ENCODE data around the gene SPOCK2.
A peak's percentile ranks its signal among the peaks of the same experiment; 100 is the strongest.

SPOCK2 gene

DNA sequence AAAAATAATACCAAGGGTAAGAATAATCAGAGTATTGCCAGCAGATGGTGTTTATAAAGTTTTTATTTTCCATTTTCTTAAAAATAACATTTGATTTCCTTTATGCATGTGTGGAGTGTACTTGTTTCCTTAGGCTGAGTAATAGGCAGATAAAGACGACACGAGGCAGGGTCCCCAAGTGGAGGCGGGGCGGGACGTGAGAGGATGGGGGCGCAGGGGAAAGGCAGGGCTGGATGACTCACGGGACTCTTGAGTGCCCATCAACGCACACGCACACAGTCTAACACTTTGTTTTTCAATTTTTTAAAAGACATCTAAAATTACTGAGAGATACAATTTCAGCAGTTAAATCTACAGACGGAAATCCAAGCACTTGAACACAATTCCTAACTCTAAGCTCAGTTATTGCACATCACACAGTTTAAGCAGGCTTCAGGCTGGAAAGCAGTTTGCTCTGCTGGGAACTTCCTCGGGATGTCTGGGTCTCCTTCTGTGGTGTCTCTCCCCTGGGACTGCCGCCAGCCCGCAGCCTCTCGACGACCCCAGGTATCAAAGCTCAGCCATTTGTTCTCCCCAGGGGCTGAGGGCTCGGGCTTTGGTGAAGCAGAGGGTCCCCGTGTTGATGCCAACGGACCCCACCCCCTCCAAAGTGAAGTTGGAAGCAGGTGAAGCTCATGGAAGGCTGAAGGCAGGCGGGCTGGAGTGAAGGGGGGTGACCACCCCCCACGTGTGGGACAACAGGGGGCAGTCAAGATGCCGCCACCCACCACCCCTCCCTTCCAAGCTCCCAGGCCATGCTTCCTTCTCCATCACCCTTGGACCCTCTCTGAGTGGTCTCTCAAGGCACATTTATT, 29.1 kb downstream of the SPOCK2 start:
- DNase-seq, result peak in 1 of 58 donors; percentile 12

DNA sequence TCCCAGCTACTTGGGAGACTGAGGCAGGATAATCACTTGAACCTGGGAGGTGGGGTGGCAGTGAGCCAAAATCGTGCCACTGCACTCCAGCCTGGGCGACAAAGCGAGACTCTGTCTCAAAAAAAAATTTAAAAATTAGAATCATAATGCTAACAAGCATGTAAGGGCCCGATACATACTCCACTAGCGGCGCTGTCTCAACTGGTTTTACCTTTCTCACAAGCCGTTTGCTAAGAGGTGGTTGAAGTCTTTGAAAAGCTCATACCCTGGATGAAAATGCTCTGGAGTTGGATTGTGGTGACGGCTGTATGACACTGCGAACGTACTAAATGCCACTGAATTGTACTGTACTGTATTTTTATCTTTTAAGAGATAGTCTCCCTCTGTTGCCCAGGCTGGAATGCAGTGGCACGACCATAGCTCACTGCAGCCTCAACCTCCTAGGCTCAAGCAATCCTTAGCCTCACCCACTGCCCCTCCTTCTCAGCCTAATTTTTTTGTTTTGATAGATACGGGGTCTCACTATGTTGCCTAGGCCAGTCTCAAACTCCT, 29.9 kb downstream of the SPOCK2 start:
- no peak for DNase-seq

DNA sequence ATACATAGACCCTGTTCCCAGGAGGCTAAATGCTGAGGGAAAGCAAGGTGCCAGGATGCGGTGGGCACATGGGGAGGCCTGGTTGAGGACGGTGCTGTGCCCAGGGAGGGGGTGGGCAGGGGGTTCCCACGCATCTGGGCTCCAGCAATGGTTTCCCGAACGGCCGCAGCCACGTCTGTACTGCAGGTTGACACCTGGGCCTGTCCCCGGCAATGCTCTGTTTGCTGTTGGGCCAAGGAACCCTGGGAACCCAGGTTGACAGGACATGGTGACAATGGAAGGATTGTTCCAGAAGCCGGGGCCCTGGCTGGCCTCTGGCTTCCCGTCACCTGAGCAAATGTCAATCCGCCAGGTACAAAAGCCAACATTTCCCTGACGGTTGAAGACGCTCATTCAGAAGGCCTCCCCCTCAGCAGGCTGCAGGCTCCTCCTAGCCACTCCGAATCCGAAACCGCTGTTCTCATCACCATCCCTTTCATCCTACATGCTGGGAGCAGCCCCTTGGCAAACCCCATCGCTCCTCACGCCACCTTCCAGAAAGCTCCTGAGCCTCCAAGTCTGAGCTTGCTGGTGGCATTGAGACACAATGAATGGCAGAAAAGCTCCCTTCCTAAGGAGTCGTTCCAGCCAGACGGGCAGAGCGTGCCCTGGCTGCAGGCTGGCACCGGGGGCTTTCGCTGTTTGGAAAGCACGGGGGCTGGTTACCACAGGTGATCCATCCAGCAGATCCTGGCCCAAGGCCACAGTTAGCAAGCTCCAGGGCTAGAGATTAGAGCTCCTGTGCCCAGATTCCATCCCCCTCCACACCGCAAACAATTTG, 31.2 kb downstream of the SPOCK2 start:
- peak in 2 of 58 donors; percentile 6 to 16 for DNase-seq

DNA sequence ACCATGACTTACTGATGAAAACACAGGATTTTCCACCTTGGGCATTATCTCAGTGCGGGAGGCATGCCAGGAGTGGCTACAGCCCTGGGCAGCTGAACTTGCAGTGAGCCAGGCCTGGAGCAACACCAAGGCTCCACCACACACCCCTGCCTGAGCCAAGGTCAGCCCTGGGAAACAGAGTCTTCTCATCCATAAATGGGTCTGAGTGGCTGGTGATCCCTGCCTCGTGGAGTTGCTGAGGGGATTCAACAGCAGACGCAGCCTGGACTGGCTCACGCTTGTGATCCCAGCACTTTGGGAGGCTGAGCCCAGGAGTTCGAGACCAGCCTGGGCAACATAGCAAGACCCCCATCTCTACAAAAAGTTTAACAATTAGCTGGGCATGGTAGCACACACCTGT, 32.2 kb downstream of the SPOCK2 start:
- DNase-seq, result no peak

GRCh38 chr10:72053690-72054089, 34.7 kb downstream of the SPOCK2 start:
- no peak for DNase-seq

GRCh38 chr10:72050873-72051272, 37.5 kb downstream of the SPOCK2 start:
- DNase-seq, result no peak

- DNase-seq, result no peak
Measured at GRCh38 chr10:72049969-72050781, 38.2 kb downstream of the SPOCK2 start.

- DNase-seq, result no peak
Measured at GRCh38 chr10:72049472-72049871, 38.9 kb downstream of the SPOCK2 start.

DNA sequence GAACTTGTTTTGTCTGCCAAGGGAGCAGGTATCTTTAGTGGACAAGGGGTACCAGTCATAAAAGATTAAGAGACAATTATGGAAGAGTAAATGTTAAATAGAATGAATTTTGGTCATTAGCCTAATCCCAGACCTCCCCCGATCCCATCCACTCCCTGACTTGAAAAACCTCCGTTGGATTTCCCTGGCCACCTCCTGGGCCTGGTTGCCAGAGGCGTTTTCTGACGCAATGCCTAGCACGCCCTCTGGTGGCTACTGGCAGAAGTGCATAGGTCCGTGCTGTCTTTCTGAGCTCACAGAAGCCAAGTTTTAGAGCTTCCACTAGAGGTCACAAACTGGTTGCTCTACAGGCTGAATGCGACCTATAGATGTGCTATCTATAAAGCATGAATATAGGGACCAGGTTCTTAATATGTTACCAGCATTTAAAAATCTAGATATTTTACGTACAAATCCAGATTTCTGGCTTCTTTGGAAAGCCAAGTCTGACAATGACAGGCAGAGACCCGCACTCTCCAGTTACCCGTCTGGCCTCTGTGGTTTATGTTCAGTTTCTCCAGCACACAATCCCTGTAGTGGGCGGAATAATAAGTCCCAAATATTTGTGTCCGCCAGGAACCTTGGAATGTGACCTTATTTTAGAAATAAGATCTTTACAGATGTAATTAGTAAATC, 39.8 kb downstream of the SPOCK2 start:
- peak in 57 of 58 donors; percentile 32 to 98 (median 87) for DNase-seq

- no peak for DNase-seq
Measured at GRCh38 chr10:72045586-72045985, 42.8 kb downstream of the SPOCK2 start.

GRCh38 chr10:72044417-72045041, 43.8 kb downstream of the SPOCK2 start:
- peak in 57 of 58 donors; percentile 24 to 98 (median 84) for DNase-seq

- DNase-seq, result no peak
Measured at GRCh38 chr10:72043016-72043834, 45.1 kb downstream of the SPOCK2 start.

GRCh38 chr10:72041491-72041890, 46.9 kb downstream of the SPOCK2 start:
- no peak for DNase-seq

DNA sequence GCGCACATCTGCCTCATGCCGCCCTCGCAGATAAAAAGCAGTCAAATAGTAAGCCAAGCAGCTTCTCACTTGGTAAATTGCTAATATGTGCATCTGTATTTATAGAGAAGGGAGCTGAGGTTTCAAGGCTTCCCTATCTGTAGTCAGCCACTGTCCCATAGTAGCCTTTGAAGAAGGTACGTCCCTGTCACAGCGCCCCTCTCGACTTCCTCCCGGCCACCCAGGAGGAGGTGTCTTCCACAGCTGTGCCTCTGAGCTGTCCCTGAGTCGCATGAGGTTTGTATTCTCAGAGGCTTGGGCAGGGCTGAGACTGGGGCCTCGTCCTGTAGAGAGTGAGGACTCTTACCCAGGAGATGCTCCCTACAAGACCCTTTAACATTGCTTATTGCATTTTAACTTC, 49.0 kb downstream of the SPOCK2 start:
- DNase-seq, result no peak

DNA sequence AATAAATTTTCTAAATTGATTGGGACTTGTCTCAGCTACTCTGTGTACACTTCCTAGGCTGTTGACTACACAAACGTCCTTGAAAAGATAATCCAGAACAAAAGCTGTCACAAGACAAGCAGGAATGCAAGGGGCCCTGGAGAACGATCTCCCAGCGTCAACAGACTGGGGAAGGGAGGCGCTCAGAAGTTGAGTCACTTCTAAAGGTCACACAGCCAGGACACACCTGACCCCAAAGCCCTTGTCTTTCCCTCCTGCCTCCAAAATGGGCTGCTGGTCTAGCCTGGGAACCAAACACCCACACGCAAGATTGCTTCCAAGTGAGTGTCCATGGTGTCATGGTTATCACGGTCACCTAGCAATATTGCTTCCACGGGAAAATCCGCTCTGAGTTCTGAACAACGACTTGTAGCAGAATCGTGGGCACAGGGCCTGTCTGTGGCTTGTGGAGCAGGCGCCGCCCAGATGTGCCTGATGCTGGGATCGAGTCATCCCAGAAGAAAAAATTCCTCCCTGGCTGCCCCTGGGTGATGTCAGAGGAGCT, 49.8 kb downstream of the SPOCK2 start:
- DNase-seq, result no peak

- DNase-seq, result no peak
Measured at GRCh38 chr10:72037811-72038210, 50.5 kb downstream of the SPOCK2 start.

DNA sequence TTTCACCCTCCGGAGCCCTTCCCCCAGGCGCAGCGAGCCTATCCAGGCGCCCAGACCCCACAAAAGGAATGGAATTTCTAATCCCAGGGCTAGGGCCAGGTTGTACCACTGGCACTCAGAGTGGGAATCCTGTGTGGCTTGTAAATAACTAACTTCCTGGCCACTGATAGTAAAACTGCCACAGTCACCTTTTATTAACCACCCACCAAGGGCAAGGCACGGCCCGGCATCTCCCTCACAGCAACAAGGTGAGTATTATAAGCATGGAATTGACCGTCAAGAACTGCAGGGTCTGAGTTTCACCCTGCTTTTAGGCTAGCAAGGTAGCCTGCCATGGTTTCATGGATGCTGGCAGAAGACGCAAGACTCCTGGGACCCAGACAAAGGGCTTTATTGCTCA, 51.1 kb downstream of the SPOCK2 start:
- DNase-seq, result no peak

DNA sequence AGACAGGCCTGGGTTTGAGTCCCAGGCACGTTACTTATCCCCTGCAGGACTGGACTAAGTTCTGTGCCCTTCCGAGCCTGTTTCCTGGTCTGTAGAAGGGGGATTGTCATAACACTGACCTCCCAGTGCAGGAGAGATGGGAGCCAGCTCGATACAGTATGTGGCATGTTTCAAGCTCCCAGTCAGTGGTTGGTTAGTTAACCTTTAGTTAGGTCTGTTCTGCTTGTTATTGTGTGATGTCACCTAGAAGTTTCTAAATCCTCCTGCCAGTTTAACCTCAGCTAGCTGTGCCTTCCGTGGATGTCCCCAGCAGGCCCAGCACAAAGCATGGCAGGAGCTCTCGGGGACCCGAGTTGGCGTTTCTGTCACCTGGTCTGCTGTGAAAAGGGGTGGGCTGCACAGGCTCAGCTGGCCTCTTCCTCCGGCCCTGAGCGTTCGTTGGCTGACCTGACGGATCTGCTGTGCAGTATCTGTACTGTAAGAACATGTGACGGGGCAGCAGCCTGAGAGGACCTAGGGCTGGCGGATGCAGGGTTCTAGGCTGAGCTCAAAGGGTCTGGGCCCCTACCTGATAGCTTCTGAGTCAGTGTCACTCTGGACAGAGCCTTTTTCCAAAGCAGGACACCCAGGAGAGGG, 53.0 kb downstream of the SPOCK2 start:
- DNase-seq, result no peak

Measured in anterior cingulate cortex (tissue), 58 donors.